ENCODE measurements around the gene TTC16.

Gene TTC16

GRCh38 chr9:127700594-127701255, 15.2 kb upstream of the TTC16 start:
- Histone ChIP-seq H3K4me3 (ENCODE audit: low read depth in 1 of 2, low read length in 2 of 2) (no peak overlapping the region), H3K27ac (ENCODE audit: low read depth, low read length) (no peak overlapping the region), H3K36me3 (ENCODE audit: insufficient read depth, low read length) (no peaks in the 10 kb centered on the region), H3K27me3 (ENCODE audit: control insufficient read depth in 1 of 2, insufficient read depth in 2 of 2, low read length in 2 of 2) (no peaks in the 10 kb centered on the region), H3K9me3 (ENCODE audit: low read length) (no peaks in the 10 kb centered on the region), H3K4me1 (ENCODE audit: insufficient read depth, low read length) (peaks cover 11% of the 10 kb centered on the region), H3K9ac (ENCODE audit: low read length) (no peak overlapping the region)

GRCh38 chr9:127703289-127703946, 12.5 kb upstream of the TTC16 start:
- Histone ChIP-seq H3K4me3 (ENCODE audit: low read depth in 1 of 2, low read length in 2 of 2) (no peak overlapping the region), H3K27me3 (ENCODE audit: control insufficient read depth in 1 of 2, insufficient read depth in 2 of 2, low read length in 2 of 2) (peaks cover 0 to 4% of the 10 kb centered on the region in 2 donors), H3K9me3 (ENCODE audit: low read length) (no peaks in the 10 kb centered on the region), H3K36me3 (ENCODE audit: insufficient read depth, low read length) (no peaks in the 10 kb centered on the region), H3K27ac (ENCODE audit: low read depth, low read length) (no peak overlapping the region), H3K4me1 (ENCODE audit: insufficient read depth, low read length) (peaks cover 11% of the 10 kb centered on the region), H3K9ac (ENCODE audit: low read length) (no peak overlapping the region)

GRCh38 chr9:127705577-127706379, 10.1 kb upstream of the TTC16 start:
- H3K27ac ChIP-seq (ENCODE audit: low read depth, low read length), result no peak overlapping the region

GRCh38 chr9:127706836-127707241, 9.0 kb upstream of the TTC16 start, which contains the start of gene CFAP157:
TSS of gene CFAP157 (plus strand) at chr9:127706988. CDS start at chr9:127707032, 44 bp downstream.
- Histone ChIP-seq H3K9ac (ENCODE audit: low read length) (no peak within 1 kb of the TSS), H3K4me3 (ENCODE audit: low read depth in 1 of 2, low read length in 2 of 2) (no peak within 1 kb of the TSS), H3K9me3 (ENCODE audit: low read length) (no peaks in the 10 kb centered on the region), H3K27ac (ENCODE audit: low read depth, low read length) (no peak within 1 kb of the TSS), H3K27me3 (ENCODE audit: control insufficient read depth in 1 of 2, insufficient read depth in 2 of 2, low read length in 2 of 2) (peaks cover 0 to 4% of the 10 kb centered on the region in 2 donors), H3K36me3 (ENCODE audit: insufficient read depth, low read length) (no peaks in the 10 kb centered on the region), H3K4me1 (ENCODE audit: insufficient read depth, low read length) (no peaks in the 10 kb centered on the region)

More at GRCh38 chr9:127705577-127706379, 10.1 kb upstream of the TTC16 start:
- Histone ChIP-seq H3K36me3 (ENCODE audit: insufficient read depth, low read length) (no peaks in the 10 kb centered on the region), H3K4me1 (ENCODE audit: insufficient read depth, low read length) (no peaks in the 10 kb centered on the region), H3K9ac (ENCODE audit: low read length) (no peak overlapping the region), H3K4me3 (ENCODE audit: low read depth in 1 of 2, low read length in 2 of 2) (no peak overlapping the region), H3K9me3 (ENCODE audit: low read length) (no peaks in the 10 kb centered on the region), H3K27me3 (ENCODE audit: control insufficient read depth in 1 of 2, insufficient read depth in 2 of 2, low read length in 2 of 2) (peaks cover 0 to 4% of the 10 kb centered on the region in 2 donors)

- Histone ChIP-seq H3K27ac (ENCODE audit: low read depth, low read length) (no peak overlapping the region), H3K27me3 (ENCODE audit: control insufficient read depth in 1 of 2, insufficient read depth in 2 of 2, low read length in 2 of 2) (peaks cover 0 to 4% of the 10 kb centered on the region in 2 donors), H3K4me3 (ENCODE audit: low read depth in 1 of 2, low read length in 2 of 2) (no peak overlapping the region), H3K9ac (ENCODE audit: low read length) (no peak overlapping the region), H3K4me1 (ENCODE audit: insufficient read depth, low read length) (no peaks in the 10 kb centered on the region), H3K36me3 (ENCODE audit: insufficient read depth, low read length) (no peaks in the 10 kb centered on the region), H3K9me3 (ENCODE audit: low read length) (no peaks in the 10 kb centered on the region)
Measured at GRCh38 chr9:127707766-127708165, 8.1 kb upstream of the TTC16 start.

GRCh38 chr9:127708952-127709587, 6.8 kb upstream of the TTC16 start:
- Histone ChIP-seq H3K36me3 (ENCODE audit: insufficient read depth, low read length) (no peaks in the 10 kb centered on the region), H3K4me3 (ENCODE audit: low read depth in 1 of 2, low read length in 2 of 2) (no peak overlapping the region), H3K4me1 (ENCODE audit: insufficient read depth, low read length) (peaks cover under 1% of the 10 kb centered on the region), H3K27me3 (ENCODE audit: control insufficient read depth in 1 of 2, insufficient read depth in 2 of 2, low read length in 2 of 2) (peaks cover 0 to 4% of the 10 kb centered on the region in 2 donors), H3K9ac (ENCODE audit: low read length) (no peak overlapping the region), H3K27ac (ENCODE audit: low read depth, low read length) (no peak overlapping the region), H3K9me3 (ENCODE audit: low read length) (no peaks in the 10 kb centered on the region)

- Histone ChIP-seq H3K4me1 (ENCODE audit: insufficient read depth, low read length) (peaks cover 6% of the 10 kb centered on the region), H3K9me3 (ENCODE audit: low read length) (no peaks in the 10 kb centered on the region), H3K36me3 (ENCODE audit: insufficient read depth, low read length) (no peaks in the 10 kb centered on the region), H3K9ac (ENCODE audit: low read length) (no peak overlapping the region), H3K27me3 (ENCODE audit: control insufficient read depth in 1 of 2, insufficient read depth in 2 of 2, low read length in 2 of 2) (peaks cover 0 to 4% of the 10 kb centered on the region in 2 donors), H3K4me3 (ENCODE audit: low read depth in 1 of 2, low read length in 2 of 2) (no peak overlapping the region), H3K27ac (ENCODE audit: low read depth, low read length) (no peak overlapping the region)
Measured at GRCh38 chr9:127710204-127710783, 5.6 kb upstream of the TTC16 start.

- peaks cover 9% of the 10 kb centered on the region for H3K4me1 ChIP-seq (ENCODE audit: insufficient read depth, low read length)
- H3K9me3 ChIP-seq (ENCODE audit: low read length), result no peaks in the 10 kb centered on the region
- no peak overlapping the region for H3K27ac ChIP-seq (ENCODE audit: low read depth, low read length)
- peaks cover 0 to 4% of the 10 kb centered on the region in 2 donors for H3K27me3 ChIP-seq (ENCODE audit: control insufficient read depth in 1 of 2, insufficient read depth in 2 of 2, low read length in 2 of 2)
- no peaks in the 10 kb centered on the region for H3K36me3 ChIP-seq (ENCODE audit: insufficient read depth, low read length)
- H3K9ac ChIP-seq (ENCODE audit: low read length), result no peak overlapping the region
- no peak overlapping the region for H3K4me3 ChIP-seq (ENCODE audit: low read depth in 1 of 2, low read length in 2 of 2)
Measured at GRCh38 chr9:127711226-127711701, 4.6 kb upstream of the TTC16 start.

GRCh38 chr9:127711831-127712274, 4.0 kb upstream of the TTC16 start:
- H3K4me3 ChIP-seq (ENCODE audit: low read depth in 1 of 2, low read length in 2 of 2), result no peak overlapping the region
- no peak overlapping the region for H3K9ac ChIP-seq (ENCODE audit: low read length)
- H3K27ac ChIP-seq (ENCODE audit: low read depth, low read length), result no peak overlapping the region
- peaks cover 12% of the 10 kb centered on the region for H3K4me1 ChIP-seq (ENCODE audit: insufficient read depth, low read length)
- no peaks in the 10 kb centered on the region for H3K36me3 ChIP-seq (ENCODE audit: insufficient read depth, low read length)
- H3K9me3 ChIP-seq (ENCODE audit: low read length), result no peaks in the 10 kb centered on the region
- peaks cover 0 to 4% of the 10 kb centered on the region in 2 donors for H3K27me3 ChIP-seq (ENCODE audit: control insufficient read depth in 1 of 2, insufficient read depth in 2 of 2, low read length in 2 of 2)

GRCh38 chr9:127712371-127712770, 3.5 kb upstream of the TTC16 start:
- H3K9me3 ChIP-seq (ENCODE audit: low read length), result no peaks in the 10 kb centered on the region
- H3K9ac ChIP-seq (ENCODE audit: low read length), result no peak overlapping the region
- H3K27ac ChIP-seq (ENCODE audit: low read depth, low read length), result no peak overlapping the region
- peaks cover 12% of the 10 kb centered on the region for H3K4me1 ChIP-seq (ENCODE audit: insufficient read depth, low read length)
- H3K36me3 ChIP-seq (ENCODE audit: insufficient read depth, low read length), result no peaks in the 10 kb centered on the region
- H3K27me3 ChIP-seq (ENCODE audit: control insufficient read depth in 1 of 2, insufficient read depth in 2 of 2, low read length in 2 of 2), result peaks cover 0 to 4% of the 10 kb centered on the region in 2 donors
- no peak overlapping the region for H3K4me3 ChIP-seq (ENCODE audit: low read depth in 1 of 2, low read length in 2 of 2)
